SU-DHL-6 (cell line): Measurements from ENCODE around the gene SH3BP2.

Experiments used
- H2AFZ ChIP-seq: fragments of 200-600 bp; sonication (generic); 2 replicates; pipeline ENCODE4 v1.6.1; 2014; ENCODE audit warnings: low read depth, mild to moderate bottlenecking, moderate library complexity, mixed read lengths, antibody characterized with exemption, low read length; ENCODE audit not compliant: severe bottlenecking
- H3F3A ChIP-seq: fragments of 200-600 bp; shearing (Covaris generic); 2 replicates; pipeline ENCODE4 v1.6.0; 2016; ENCODE audit warnings: antibody characterized with exemption, mild to moderate bottlenecking; ENCODE audit not compliant: insufficient read depth
- H3K27ac ChIP-seq: fragments of 200-600 bp; sonication (generic); 2 replicates; pipeline ENCODE4 v1.5.1; 2016; ENCODE audit warnings: low read depth, mild to moderate bottlenecking, low read length, moderate library complexity, mixed read lengths
- H3K27me3 ChIP-seq: fragments of 200-600 bp; sonication (generic), shearing (Covaris generic); 2 replicates; pipeline ENCODE4 v1.6.0; 2014; ENCODE audit warnings: mild to moderate bottlenecking, low read length
- H3K36me3 ChIP-seq: fragments of 200-600 bp; sonication (generic); 2 replicates; pipeline ENCODE4 v1.6.1; 2014; ENCODE audit warnings: mild to moderate bottlenecking, low read length, mixed read lengths
- H3K4me2 ChIP-seq: fragments of 300-600, 200-600 bp; shearing (Covaris generic), sonication (generic); 2 replicates; pipeline ENCODE4 v1.6.0; 2014; ENCODE audit warnings: low read length, low read depth, mild to moderate bottlenecking; ENCODE audit not compliant: poor library complexity, severe bottlenecking
- H3K4me3 ChIP-seq: fragments of 200-600 bp; sonication (generic); 2 replicates; pipeline ENCODE4 v1.5.1; 2014; ENCODE audit warnings: antibody characterized with exemption, low read length, mild to moderate bottlenecking, mixed read lengths; ENCODE audit not compliant: insufficient read depth, poor library complexity, severe bottlenecking
- H3K79me2 ChIP-seq: fragments of 200-600 bp; sonication (generic); 2 replicates; pipeline ENCODE4 v1.6.1; 2014; ENCODE audit warnings: mild to moderate bottlenecking, low read length, moderate library complexity; ENCODE audit not compliant: insufficient read depth
- H3K9ac ChIP-seq: fragments of 200-600 bp; sonication (generic); 2 replicates; pipeline ENCODE4 v1.7.0; 2014; ENCODE audit warnings: mild to moderate bottlenecking, low read length
- H3K9me2 ChIP-seq: fragments of 200-600 bp; sonication (generic); replicated peaks from 2 replicates; pipeline ENCODE4 v1.6.1; 2014; ENCODE audit warnings: low read length; ENCODE audit not compliant: insufficient read depth
- H3K9me3 ChIP-seq: fragments of 200-600 bp; sonication (generic); 2 replicates; pipeline ENCODE4 v1.6.1; 2014; ENCODE audit warnings: low read length, mixed read lengths; ENCODE audit not compliant: insufficient read depth
- H4K20me1 ChIP-seq: fragments of 200-600 bp; sonication (generic); 2 replicates; pipeline ENCODE4 v1.6.1; 2014; ENCODE audit warnings: low read depth, mild to moderate bottlenecking, antibody characterized with exemption, low read length, moderate library complexity, mixed read lengths
- EZH2phosphoT487 ChIP-seq: fragments of 200-600 bp; sonication (generic), shearing (Covaris generic); conservative IDR thresholded peaks from 2 replicates; pipeline ENCODE4 v1.6.1; 2018; ENCODE audit warnings: mild to moderate bottlenecking, antibody characterized with exemption, low read length, moderate library complexity, mixed read lengths
- TF ChIP-seq, protein P1 (sequence below): fragments of 200-600 bp; sonication (generic); IDR thresholded peaks from one replicate; pipeline ENCODE4 v1.5.1; 2017; ENCODE audit warnings: antibody characterized with exemption, mild to moderate bottlenecking, low read length, moderate library complexity; ENCODE audit not compliant: insufficient read depth, poor library complexity, severe bottlenecking

SH3BP2 gene

DNA sequence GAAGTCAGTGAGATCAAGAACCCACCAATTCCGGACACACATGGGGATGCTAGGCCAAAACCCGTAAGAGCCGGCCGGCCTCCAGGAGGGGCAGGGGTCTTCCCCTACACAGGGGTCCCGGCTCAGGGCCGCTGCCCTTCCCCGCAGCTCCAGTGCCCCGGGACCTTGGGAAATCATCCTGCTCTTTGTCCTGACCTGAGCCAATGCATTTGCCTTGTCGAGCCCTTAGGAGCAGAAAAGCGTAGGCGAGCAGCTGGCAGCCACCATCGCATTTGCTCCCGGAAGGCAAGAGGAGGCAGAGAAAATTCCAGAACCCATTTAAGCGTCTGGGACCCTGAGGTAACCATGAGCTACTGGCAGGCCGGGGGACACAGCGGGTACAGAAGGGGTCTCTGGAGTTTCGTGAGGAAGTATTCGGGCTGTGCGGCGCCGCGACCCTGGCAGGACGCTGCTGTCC, 29.3 kb upstream of the SH3BP2 start:
- Histone ChIP-seq H3K79me2 (no peaks in the 10 kb centered on the region), H3K9ac (no peak overlapping the region), H3K4me3 (no peak overlapping the region), H2AFZ (no peak overlapping the region), H3K27me3 (no peaks in the 10 kb centered on the region), H3K4me2 (no peak overlapping the region), H3K36me3 (no peaks in the 10 kb centered on the region), H3K9me2 (no peaks in the 10 kb centered on the region), H3K27ac (no peak overlapping the region), H3F3A (peaks cover 4% of the 10 kb centered on the region), H4K20me1 (no peaks in the 10 kb centered on the region), H3K9me3 (no peaks in the 10 kb centered on the region)
- TF ChIP-seq, protein P1, sequence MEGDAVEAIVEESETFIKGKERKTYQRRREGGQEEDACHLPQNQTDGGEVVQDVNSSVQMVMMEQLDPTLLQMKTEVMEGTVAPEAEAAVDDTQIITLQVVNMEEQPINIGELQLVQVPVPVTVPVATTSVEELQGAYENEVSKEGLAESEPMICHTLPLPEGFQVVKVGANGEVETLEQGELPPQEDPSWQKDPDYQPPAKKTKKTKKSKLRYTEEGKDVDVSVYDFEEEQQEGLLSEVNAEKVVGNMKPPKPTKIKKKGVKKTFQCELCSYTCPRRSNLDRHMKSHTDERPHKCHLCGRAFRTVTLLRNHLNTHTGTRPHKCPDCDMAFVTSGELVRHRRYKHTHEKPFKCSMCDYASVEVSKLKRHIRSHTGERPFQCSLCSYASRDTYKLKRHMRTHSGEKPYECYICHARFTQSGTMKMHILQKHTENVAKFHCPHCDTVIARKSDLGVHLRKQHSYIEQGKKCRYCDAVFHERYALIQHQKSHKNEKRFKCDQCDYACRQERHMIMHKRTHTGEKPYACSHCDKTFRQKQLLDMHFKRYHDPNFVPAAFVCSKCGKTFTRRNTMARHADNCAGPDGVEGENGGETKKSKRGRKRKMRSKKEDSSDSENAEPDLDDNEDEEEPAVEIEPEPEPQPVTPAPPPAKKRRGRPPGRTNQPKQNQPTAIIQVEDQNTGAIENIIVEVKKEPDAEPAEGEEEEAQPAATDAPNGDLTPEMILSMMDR: no peak
- no peak for TF ChIP-seq EZH2phosphoT487

- Histone ChIP-seq H3K9me3 (no peaks in the 10 kb centered on the region), H4K20me1 (no peaks in the 10 kb centered on the region), H3K27ac (no peak overlapping the region), H3K27me3 (no peaks in the 10 kb centered on the region), H3K9me2 (no peaks in the 10 kb centered on the region), H3K4me2 (no peak overlapping the region), H3K9ac (no peak overlapping the region), H3K79me2 (no peaks in the 10 kb centered on the region), H2AFZ (no peak overlapping the region), H3K36me3 (no peaks in the 10 kb centered on the region), H3K4me3 (no peak overlapping the region), H3F3A (peaks cover 4% of the 10 kb centered on the region)
- TF ChIP-seq, protein P1: no peak
- TF ChIP-seq EZH2phosphoT487: no peak
These were observed 26.9 kb upstream of the SH3BP2 start for GRCh38 chr4:2765832-2766526.

GRCh38 chr4:2767046-2767704, 25.7 kb upstream of the SH3BP2 start:
- H2AFZ ChIP-seq: no peak overlapping the region
- no peak overlapping the region for H3K27ac ChIP-seq

More at GRCh38 chr4:2767046-2767704, 25.7 kb upstream of the SH3BP2 start:
- Histone ChIP-seq H3K4me2 (no peak overlapping the region), H4K20me1 (no peaks in the 10 kb centered on the region), H3K9me3 (no peaks in the 10 kb centered on the region), H3K79me2 (no peaks in the 10 kb centered on the region), H3K9me2 (no peaks in the 10 kb centered on the region), H3K36me3 (no peaks in the 10 kb centered on the region), H3K27me3 (no peaks in the 10 kb centered on the region), H3F3A (peaks cover 4% of the 10 kb centered on the region), H3K9ac (no peak overlapping the region), H3K4me3 (no peak overlapping the region)
- no peak for TF ChIP-seq EZH2phosphoT487
- TF ChIP-seq, protein P1: no peak
